Measurements from ENCODE around the gene C1QA.

DNA sequence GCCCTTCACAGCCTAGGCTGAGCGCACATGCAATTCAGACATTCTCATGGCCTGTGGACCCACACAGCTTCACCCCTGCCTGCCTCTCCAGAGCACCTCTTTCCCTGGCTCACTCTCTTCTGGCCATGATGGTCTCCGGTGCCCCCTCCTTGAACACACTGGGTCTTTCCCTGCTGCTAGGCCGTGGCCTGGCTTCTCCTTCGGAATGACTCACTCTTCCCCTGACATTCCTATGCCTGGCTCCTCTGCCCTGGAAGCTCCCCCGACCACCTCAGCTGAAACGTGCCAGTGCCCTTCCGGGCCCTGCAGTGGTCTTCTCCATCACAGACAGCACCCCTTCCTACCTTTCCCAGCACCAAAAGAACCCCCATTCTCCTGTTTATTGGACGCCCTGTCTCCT lies 44.9 kb upstream of the C1QA start:
- TF ChIP-seq ZNF274 (IDR thresholded peaks at IDR 0.05; ENCODE audit: low read depth, low read length) (no peak), SUZ12 (IDR thresholded peaks at IDR 0.05; ENCODE audit: extremely low read depth, insufficient read depth, insufficient read length) (no peak), YY1 (IDR thresholded peaks at IDR 0.05; ENCODE audit: insufficient read depth, insufficient read length) (no peak)

Measured in NT2/D1 (cell line).